ENCODE measurements around the gene ESPN.

- TF ChIP-seq EZH2 (IDR thresholded peaks at IDR 0.05; ENCODE audit: borderline replicate concordance, low read length) (no peak), CTCF (conservative IDR thresholded peaks at IDR 0.05 in 1 of 2, IDR thresholded peaks at IDR 0.05 in 1 of 2; ENCODE audit: extremely low read depth in 1 of 2, insufficient read depth in 1 of 2, low read depth in 1 of 2, low read length in 2 of 2) (no peak)
Observed at GRCh38 chr1:6419397-6419803, 5.2 kb upstream of the ESPN start.
